ENCODE data around the gene CIT.
"Not testable (repeated sequence)": the region's sequence is repeated elsewhere in the genome, so short reads cannot be mapped to it uniquely, and the experiment has no call there.

The CIT gene

DNA sequence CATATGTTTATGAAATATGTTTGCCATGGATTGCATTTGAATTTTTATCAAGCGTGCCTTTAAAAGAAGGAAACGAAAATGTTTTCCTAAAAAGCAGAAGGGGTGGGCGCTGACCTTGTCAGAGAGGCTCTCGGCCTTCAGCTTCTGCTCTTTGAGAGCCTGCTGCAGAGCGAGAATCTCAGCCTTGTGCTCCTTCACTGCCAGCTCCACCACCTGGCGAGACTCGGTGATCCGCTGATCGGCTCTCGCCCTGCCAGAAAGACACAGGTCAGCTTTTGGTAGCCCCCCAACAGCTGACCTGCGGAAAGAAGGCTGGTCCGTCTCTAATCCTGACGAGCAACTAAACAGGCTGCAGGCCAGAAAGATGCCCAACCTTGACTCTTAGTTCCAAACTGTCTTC is 146.7 kb downstream of the CIT start:
- no peak for DNase-seq

DNA sequence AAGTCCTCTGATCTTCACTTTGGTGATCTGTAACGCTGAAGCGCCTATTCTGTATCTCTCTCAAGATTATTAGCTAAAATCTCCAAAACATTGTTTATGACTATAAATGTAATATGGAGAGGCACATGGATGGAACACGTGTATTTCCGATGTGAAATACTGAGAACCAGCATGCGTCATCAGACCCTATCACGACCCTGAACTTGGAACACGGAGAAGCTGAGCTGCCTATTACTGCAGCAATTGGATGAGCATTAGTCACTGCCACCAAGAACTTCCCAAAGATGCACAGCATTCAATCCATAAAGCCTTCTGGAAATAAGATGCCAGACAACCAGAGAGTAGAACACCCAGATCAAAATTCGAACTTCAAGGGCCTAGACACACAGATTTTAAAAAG is 147.2 kb downstream of the CIT start:
- DNase-seq: no peak

DNA sequence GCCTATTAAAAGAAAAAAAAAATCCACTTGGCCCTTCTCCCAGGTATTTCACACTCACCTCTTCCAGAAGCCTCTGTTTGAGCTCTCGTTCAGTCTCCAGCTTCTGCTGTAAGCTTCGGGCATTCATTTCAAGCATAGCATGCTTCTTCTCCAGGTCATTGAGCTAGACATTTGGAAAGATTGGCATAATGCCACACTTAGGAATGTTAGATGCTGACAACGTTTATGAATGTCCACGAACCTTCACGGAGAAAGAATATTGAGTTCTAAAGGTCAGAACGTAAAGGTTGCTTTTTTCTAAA is 148.7 kb downstream of the CIT start:
- no peak for DNase-seq

DNA sequence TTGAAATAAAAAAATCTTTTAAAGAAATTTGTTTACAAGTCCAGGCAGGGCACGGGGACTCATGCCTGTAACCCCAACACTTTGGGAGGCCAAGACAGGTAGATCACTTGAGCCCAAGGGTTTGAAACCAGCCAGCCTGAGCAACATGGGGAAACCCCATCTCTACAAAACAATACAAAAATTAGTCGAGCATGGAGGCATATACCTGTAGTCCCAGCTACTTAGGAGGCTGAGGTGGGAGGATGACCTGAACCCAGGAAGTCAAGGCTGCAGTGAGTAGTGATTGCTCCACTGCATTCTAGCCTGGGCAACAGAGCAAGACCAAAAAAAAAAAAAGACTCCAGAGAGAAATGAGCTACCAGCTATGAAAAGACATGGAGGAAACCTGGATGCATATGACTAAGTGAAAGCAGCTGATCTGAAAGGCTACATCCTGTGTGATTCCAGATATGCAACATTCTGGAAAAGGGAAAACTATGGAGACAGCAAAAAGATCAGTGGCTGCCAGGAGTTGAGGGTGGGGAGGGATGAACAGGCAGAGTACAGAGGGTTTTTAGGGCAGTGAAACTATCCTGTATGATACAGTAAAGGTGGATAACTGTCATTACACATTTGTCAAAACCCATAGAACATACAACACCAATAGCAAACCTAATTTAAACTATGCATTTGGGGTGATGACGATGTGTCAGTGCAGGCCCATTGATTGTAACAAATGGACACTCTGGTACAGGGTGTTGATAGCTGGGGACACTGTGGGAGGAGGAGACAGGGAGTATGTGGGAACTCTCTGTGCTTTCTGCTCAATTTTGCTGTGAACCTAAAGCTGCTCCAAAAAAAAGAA is 149.3 kb downstream of the CIT start:
- no peak for DNase-seq

DNA sequence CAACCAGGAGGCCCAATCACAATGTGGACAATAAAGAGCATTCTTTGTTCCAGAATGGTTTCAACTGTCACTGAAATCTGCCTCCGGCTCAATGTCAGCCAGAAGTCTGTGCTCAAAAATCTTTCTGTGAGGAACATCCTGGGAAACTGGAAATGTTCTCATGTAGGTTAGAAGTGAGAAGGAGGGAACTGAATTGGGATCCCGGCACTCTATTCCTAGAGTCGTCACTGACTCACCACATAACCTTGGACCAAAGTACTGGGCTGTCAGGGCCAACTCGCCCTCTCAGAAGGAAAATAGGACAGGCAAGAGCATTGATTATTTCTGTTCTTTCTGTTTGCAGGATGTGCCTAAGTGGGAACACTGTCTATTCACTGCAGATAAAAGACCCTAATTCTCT is 151.6 kb downstream of the CIT start:
- no peak for DNase-seq

DNA sequence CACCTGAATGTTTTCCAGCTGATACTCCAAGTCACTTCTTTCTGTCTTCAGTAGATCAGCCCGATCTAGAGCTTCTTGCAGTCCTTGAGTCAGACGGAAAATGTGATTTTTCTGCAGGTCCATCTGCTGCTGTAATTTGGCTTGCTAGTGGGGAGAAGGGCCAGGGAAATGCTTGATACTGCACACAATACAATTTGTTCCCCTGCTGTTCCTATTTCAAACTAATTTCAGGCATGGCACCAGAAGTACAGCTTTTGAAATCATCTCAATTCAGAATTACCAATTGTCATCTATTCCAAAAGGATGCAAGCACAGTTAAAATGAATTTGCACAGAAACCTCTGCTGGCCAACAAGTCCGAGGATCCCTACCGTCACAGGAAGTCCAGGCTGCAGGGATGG is 155.8 kb downstream of the CIT start:
- no peak for DNase-seq

DNA sequence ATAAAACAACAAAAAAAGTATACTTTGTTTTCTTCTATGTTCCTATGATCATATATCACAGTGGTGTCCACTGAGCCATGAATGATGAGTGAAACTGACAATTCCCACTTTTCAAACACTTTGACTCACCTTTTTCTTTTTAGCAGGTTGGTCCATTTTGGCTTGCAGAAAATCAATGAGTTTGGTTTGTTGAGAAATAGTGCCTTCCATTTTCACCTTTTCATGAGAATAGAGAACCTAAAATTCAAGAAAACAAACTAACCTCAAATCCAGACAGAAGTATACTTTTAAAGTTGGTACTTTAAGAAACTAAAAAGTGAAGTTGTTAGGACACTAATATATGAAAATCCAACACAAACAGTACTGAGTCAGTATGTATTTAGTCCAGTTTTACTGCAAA is 156.8 kb downstream of the CIT start:
- DNase-seq: no peak

DNA sequence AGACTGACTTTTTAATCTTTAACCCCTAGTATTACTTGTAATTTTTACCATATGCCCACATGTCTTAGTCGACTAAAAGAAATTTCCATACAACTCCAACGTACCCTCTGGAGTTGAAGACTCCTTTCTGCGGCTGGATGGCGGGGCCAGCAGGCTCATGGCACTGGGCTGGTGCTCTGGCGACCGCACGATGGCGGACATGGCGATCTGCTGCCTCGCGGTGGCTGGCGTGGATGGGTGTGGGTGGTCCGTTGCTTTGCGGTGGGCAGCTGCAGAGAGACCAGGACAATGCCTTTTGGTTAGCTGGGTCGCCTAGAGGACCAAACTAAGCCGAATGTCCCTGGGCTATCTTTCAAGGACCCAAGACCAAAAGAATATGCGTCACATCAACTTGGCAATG is 159.0 kb downstream of the CIT start:
- DNase-seq: no peak

DNA sequence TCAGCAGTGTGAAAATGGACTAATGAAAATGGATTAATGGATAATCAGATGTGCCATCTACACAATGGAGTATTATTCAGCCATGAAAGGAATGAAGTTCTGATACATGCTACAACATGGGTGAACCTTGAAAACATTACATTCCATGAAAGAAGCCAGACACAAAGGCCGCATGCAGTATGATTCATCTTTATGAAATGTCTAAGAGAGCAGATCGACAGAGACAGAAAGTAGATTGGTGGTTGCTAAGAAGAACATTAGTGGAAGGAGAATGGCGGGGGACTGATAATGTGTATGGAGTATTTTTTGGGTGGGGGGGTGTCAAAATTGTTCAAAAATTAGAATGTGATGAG is 161.9 kb downstream of the CIT start:
- DNase-seq: no peak

DNA sequence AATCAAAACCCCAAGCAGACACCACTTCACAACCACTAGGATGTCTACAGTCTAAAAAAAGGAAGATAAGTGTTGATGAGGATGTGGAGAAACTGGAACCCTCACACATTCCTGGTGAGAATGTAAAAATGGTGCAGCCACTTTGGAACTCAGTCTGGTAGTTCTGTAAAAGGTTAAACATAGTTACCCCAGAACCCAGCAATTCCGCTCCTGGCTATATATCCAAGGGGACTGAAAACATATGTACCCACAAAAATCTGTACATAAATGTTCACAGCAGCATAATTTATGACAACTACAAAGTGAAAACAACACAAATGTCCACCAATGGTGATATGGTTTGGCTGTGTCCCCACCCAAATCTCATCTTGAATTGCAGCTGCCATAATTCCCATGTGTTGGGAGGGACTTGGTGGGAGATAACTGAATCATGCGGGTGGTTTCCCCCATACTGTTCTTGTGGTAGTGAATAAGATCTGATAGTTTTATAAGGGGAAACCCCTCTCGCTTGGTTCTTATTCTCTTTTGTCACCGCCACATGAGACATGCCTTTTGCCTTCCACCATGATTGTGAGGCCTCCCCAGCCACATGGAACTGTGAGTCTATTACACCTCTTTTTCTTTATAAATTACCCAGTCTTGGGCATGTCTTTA is 162.4 kb downstream of the CIT start:
- DNase-seq: no peak

DNA sequence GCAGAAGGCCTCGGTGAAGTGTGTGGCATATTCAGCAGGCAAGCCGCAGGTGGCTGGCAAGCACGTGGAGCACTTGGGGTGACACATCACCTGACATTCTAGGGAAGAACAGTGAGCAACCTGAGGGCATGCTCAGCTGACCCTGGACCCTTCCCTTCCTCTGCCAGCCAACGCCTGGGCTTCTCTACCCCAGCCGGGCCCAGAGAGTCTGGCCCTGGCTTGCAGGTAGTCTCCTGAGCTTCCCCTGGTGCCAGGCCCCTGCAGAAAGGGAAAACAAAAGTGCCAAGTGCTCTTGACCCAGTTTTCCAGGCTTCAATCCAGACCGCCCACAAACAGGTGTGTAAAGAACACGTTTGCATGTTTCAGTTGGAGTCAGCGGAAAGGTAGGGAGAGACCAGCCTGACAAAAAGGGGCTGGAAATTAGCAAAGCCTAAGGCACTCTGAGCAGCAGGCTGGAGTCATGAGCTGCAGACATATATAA is 163.5 kb downstream of the CIT start:
- DNase-seq: no peak

DNA sequence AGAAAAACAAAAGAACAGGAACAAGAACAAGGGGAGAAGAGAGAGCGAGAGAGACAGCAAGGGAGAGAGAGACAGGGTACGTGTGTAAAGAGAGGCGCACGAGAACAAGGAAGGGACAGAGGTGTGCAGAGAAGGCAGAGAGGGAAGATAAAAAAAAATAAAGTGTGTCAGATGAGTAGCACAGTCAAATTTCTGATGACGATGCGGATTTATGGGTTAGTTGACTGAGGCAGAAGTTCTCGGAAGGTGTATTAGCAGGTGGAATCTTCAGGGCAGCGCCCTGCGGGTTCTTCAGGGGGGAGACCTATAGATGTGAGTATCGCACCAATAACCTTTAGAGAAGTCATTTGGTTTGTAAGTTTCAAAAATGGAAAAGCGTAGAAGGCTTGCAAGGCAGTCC is 164.4 kb downstream of the CIT start:
- DNase-seq: no peak

DNA sequence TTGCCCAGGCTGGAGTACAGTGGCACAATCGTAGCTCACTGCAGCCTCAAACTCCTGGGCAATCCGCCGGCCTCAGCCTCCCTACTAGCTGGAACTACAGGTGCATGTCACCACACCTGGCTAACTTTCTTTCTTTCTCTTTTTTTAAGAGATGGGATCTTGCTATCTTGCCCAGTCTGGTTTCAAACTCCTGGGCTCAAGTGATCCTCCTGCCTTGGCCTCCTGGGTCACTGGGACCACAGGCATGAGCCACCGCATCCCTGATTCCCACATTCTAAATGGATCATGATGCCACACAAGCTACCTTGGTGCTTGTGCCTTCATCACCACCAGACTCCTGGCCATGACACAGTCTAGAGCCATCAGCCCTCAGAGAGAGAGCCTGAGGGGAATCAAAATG is 165.4 kb downstream of the CIT start:
- no peak for DNase-seq

DNA sequence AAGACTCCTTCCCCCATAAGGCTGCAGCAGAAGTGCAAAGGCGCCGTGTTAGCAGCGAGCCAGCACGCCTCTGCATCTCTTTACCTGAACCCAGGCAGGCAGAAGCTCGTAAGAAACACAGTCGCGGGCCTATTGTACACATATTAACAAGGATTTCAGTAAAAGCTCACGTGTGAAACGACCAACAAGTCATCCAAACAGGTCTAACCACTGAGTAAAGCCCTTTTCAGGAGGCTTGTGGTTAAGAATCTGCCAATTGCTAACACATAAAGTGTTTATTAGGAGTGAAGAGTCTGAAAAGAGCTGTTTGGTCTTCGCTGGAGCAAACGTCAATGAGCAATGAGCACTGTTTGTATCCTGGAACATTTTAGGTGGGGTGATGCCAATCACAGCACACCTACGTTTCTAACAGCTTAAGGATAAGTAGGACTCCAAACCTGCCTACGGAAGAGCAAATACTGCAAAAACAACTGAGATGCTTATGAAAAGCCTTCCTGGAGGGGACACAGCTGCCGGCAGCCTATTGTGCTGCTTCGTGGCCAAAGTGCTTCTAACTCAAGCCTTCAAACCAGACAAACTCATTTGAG is 166.1 kb downstream of the CIT start:
- DNase-seq: no peak

DNA sequence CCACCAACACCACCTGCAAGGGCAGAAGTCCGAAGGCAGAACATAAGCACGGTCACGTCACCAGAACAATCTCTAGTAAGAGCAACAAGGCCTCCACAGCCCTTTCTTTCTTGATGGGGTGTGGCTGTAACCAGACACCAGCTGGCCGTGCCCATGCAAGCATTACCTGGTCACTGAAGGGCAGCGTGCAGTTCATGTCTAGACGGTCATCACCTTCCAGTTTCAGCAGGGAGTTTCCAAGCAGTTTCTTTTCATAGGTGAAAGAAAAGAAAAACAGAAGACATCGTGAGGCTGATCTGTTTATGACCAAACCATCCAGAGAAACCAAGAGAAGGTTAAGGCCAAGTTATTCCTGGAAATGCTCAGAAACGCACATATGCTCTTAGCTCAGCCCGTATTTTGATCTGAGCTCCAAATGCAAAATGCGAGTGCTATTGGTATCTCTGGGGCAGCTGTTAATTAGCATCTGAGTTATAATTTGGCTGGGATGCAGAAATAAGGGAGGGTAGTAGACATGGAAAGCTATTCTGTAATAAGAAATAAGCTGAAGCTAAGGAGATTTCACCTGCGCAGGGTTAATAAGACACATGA is 166.7 kb downstream of the CIT start:
- DNase-seq: no peak

DNA sequence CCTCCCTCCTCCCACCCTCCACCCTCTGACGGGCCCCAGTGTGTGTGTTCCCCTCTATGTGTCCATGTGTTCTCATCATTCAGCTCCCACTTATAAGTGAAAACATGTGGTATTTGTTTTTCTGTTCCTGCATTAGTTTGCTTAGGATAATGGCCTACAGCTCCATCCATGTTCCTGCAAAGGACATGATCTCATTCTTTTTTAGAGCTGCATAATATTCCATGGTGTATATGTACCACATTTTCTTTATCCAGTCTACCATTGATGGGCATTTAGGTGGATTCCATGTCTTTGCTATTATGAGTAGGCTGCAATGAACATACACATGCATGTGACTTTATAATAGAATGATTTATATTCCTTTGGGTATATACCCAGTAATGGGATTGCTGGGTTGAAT is 170.7 kb downstream of the CIT start:
- not testable (repeated sequence) for DNase-seq

DNA sequence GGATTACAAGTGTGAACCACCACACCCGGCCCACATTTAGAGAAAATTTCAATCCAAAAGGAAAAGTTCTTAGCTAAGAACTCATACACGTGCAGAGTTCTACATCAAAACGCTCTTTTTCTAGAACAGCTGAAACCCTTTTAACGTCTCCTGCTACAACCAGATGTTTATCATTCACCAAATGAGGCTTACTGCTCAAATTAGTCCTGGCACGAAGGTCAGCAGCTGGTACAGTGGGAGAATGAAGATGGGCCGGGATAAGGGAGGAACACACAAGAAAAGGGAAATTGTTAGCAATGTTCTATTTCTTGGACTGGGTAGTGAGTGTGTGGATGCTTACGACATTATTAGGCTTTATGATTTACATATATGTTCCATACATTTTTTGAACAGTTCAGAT is 171.9 kb downstream of the CIT start:
- DNase-seq: no peak

DNA sequence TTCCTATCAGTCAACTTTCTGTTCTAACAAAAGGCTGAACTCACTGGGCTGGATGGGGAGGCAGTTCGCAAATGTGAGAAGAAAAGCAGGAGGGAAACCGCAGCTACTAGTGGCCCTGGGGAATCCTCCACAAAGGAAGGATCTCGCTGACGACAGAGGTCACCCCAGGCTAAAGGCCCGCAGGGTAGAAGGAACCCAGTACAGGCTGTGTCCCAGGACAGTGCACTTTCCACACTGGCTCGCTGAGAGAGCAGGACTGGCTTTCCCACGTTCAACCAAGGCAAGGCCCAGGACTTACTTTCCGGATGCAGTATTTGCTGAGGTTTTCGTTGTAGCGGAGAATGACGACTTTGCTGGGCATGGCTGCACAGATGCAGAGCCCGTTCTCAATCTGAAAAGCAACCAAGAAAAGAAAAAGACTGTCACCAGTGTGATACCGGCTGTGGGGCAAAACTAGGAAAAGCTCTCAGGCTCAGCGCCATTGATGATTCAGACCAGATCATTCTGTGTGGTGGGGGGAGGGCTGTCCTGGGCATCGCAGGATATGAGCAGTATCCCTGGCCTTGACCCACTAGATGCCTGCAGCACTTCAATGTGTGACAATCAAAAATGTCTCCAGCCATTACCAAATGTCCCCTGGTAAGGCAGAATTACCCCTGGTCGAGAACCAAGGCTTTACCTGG is 172.9 kb downstream of the CIT start:
- DNase-seq: no peak

DNA sequence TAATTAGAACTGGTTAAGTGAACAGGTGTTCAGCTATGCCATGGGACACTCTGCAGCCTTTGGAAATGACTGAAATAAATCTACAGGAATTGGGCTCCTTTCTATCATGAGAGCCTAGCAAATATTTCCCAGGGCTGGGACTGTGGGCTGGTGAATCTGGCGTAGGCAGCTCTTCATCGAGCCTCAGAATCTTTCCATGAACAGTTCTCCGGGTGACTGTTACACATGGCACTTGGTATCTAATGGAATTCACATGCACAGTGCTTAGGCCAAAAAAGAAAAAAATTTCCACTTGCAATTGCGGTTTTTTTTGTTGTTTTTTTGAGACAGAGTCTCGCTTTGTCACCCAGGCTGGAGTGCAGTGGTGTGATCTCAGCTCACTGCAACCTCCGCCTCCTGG is 177.0 kb downstream of the CIT start:
- DNase-seq: no peak

DNA sequence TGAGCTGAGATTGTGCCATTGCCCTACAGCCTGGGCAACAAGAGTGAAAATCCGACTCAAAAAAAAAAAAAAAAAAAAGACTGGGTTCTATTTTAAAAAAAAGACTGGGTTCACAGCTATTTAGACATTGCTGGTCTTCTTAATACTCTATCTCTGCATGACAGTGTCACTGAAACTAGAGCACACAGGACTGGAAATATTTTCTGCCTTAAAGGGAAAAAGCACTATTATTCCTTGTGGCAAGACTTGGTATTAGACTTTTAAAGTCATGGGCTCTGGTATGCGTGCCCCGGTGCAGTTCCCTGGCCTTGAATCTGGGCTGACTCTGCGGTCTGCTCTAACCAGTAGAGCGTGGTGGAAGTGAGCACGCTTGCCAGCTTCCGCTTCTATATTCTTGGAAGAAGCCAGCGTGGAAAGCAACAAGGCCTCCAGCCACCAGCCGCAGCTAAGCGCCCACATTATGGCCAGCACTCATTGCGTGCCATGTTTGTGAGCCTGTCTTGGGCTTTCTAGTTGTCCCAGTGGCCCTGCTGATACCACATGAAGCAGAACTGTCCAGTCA is 177.8 kb downstream of the CIT start:
- DNase-seq: no peak

DNA sequence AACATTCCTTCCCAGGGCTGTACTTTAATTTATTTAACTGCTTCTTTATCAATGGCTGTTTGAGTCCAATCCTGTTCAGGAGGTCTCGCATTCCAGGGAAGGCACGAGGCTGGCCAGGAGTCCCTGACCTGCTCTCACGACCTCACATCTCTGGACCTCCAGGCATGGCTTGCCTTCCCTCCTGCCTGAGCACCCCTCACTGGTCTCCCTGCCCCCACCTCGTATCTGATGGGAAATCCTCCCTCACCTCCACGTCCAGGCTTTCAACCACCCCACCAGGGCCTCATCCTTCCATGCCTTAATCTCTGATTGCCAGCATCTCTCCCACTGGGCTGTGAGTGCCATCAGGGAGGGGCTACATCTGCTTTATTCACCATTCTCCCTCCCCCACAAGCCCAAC is 180.2 kb downstream of the CIT start:
- no peak for DNase-seq

DNA sequence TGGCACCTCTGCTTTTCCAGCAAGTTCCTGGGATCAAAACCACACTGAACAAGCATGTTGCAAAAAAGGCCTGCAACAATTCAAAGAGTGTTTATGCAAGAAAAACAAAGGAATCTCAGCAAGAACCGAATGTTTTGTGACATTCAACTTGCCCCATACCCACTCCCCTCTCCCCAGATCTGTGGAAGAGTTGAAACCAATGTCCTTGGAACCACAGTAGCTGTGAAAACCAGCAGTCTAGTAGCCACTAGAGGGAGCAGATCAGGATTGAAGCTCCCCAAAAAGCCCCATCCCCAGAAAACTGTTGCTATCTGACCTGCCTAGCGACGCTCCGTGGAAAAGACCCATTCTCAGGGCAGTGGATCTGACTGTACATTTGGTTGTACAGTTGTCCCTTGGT is 182.1 kb downstream of the CIT start:
- no peak for DNase-seq

DNA sequence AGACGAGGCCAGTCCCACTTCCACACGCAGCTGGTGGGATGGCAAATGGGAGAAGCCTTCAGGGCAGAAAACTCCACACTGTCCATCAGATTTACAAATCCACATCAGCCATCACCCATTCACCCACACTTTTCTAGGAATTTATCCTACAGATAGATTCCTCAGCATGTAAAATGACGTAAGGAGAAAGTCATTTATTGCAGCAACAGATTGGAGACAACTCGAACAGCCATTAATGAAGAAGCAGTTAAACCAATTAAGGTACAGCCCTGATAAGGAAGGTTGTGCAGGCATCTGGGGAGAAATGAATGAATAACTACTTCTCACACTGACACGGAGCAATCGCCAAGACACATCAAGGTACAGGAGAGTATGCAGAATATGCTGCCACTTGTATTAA is 183.0 kb downstream of the CIT start:
- no peak for DNase-seq
